22Rv1 (cell line): ENCODE data around the gene BANF1.

Source experiments
- ZFX ChIP-seq: fragments of 450-650 bp; IDR thresholded peaks from 2 replicates; pipeline ENCODE4 v1.6.1; 2017; ENCODE audit warnings: antibody characterized with exemption, borderline replicate concordance
- TF ChIP-seq, protein P1 (sequence below): fragments of 450-650 bp; IDR thresholded peaks from 2 replicates; pipeline ENCODE4 v1.5.1; 2017; ENCODE audit warnings: mild to moderate bottlenecking

DNA sequence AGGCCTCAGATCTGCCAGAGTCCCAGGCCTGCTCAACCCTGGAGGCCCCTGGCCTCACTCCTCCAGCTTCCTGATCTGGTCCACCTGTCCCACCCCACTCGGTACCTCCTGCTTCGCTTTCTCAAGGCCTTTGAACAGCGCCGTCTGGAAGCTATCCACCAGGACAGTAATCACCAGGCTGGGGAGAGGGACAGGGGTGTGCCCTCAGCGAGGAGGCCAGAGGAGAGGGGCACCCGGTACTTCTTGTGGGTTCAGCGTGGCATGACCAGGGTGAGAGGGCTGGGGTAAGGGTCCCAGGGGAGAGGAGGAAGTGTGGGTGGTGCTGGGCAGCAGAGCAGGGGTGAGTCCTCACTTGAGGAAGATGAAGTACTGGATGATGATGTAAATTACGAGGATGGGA, 17.9 kb downstream of the BANF1 start:
- TF ChIP-seq, protein P1, sequence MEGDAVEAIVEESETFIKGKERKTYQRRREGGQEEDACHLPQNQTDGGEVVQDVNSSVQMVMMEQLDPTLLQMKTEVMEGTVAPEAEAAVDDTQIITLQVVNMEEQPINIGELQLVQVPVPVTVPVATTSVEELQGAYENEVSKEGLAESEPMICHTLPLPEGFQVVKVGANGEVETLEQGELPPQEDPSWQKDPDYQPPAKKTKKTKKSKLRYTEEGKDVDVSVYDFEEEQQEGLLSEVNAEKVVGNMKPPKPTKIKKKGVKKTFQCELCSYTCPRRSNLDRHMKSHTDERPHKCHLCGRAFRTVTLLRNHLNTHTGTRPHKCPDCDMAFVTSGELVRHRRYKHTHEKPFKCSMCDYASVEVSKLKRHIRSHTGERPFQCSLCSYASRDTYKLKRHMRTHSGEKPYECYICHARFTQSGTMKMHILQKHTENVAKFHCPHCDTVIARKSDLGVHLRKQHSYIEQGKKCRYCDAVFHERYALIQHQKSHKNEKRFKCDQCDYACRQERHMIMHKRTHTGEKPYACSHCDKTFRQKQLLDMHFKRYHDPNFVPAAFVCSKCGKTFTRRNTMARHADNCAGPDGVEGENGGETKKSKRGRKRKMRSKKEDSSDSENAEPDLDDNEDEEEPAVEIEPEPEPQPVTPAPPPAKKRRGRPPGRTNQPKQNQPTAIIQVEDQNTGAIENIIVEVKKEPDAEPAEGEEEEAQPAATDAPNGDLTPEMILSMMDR: no peak
- no peak for TF ChIP-seq ZFX
